PFSK-1 (cell line): ENCODE results near the gene RCE1.

ENCODE experiments used
- FOXP2 ChIP-seq: optimal IDR thresholded peaks from 2 replicates; pipeline ENCODE3; 2011; ENCODE audit warnings: borderline replicate concordance, control low read depth, inconsistent platforms; ENCODE audit not compliant: insufficient read depth; ENCODE audit errors: extremely low read length, extremely low read depth
- POLR2AphosphoS5 ChIP-seq: IDR thresholded peaks from 2 replicates; pipeline ENCODE4 v1.6.1; 2012; ENCODE audit warnings: low read depth, mild to moderate bottlenecking, control low read depth, low read length, moderate library complexity
- REST ChIP-seq, 2 experiments: IDR thresholded peaks; 2 replicates each; pipeline versions ENCODE4 v1.6.1 to v1.8.0; 2011 to 2012; ENCODE audit warnings: low read depth in 2 of 2, low read length in 2 of 2, control low read depth in 1 of 2, inconsistent platforms in 1 of 2, mild to moderate bottlenecking in 1 of 2, moderate library complexity in 1 of 2; ENCODE audit not compliant: insufficient read depth in 1 of 2
- SIN3A ChIP-seq: IDR thresholded peaks from 2 replicates; pipeline ENCODE4 v1.6.1; 2012; ENCODE audit warnings: mild to moderate bottlenecking, low read length, moderate library complexity, borderline replicate concordance; ENCODE audit not compliant: insufficient read depth
- TAF1 ChIP-seq: IDR thresholded peaks from 2 replicates; pipeline ENCODE4 v1.6.1; 2012; ENCODE audit warnings: low read length, control low read depth, borderline replicate concordance; ENCODE audit not compliant: insufficient read depth

Gene RCE1

GRCh38 chr11:66841861-66842260 is 1.4 kb upstream of the RCE1 start:
- TF ChIP-seq SIN3A, result no peak
- TF ChIP-seq TAF1, result no peak
- TF ChIP-seq REST (IDR thresholded peaks at IDR 0.05; ENCODE audit: insufficient read depth in 1 of 2, low read depth in 2 of 2, low read length in 2 of 2), result no peak
- no peak for TF ChIP-seq FOXP2
- TF ChIP-seq POLR2AphosphoS5, result no peak

- TF ChIP-seq TAF1 (no peak), REST (IDR thresholded peaks at IDR 0.05; ENCODE audit: insufficient read depth in 1 of 2, low read depth in 2 of 2, low read length in 2 of 2) (no peak), SIN3A (no peak), FOXP2 (no peak), POLR2AphosphoS5 (no peak)
These were observed 743 bp upstream of the RCE1 start for GRCh38 chr11:66842501-66842895.

- TF ChIP-seq POLR2AphosphoS5 (no peak), TAF1 (0 out of 2 replicates have a peak, but pooled peaks have one; percentile 28), FOXP2 (no peak), SIN3A (0 out of 2 replicates have a peak, but pooled peaks have one; percentile 42), REST (IDR thresholded peaks at IDR 0.05; ENCODE audit: insufficient read depth in 1 of 2, low read depth in 2 of 2, low read length in 2 of 2) (peak in 1 of 2 experiments; percentile 45; a peak in 1 of 4 replicates)
These were observed 695 bp downstream of the RCE1 start for GRCh38 chr11:66843776-66844495.

- TF ChIP-seq POLR2AphosphoS5 (no peak), SIN3A (no peak)
These were observed 1.4 kb downstream of the RCE1 start for GRCh38 chr11:66844496-66845142.

- TF ChIP-seq REST (IDR thresholded peaks at IDR 0.05; ENCODE audit: insufficient read depth in 1 of 2, low read depth in 2 of 2, low read length in 2 of 2) (no peak), POLR2AphosphoS5 (no peak), SIN3A (no peak), FOXP2 (no peak), TAF1 (no peak)
These were observed 2.1 kb downstream of the RCE1 start for GRCh38 chr11:66845143-66845875.
